ENCODE measurements around the gene FOXJ1. TPM values are rescaled to one million over a fixed set of nuclear protein-coding genes. Genes with fewer than 3 reads are reported as not detected.

FOXJ1 gene
- polyA plus RNA-seq, 4 donors = 18.7 to 31.7 (median 19.4) TPM

DNA sequence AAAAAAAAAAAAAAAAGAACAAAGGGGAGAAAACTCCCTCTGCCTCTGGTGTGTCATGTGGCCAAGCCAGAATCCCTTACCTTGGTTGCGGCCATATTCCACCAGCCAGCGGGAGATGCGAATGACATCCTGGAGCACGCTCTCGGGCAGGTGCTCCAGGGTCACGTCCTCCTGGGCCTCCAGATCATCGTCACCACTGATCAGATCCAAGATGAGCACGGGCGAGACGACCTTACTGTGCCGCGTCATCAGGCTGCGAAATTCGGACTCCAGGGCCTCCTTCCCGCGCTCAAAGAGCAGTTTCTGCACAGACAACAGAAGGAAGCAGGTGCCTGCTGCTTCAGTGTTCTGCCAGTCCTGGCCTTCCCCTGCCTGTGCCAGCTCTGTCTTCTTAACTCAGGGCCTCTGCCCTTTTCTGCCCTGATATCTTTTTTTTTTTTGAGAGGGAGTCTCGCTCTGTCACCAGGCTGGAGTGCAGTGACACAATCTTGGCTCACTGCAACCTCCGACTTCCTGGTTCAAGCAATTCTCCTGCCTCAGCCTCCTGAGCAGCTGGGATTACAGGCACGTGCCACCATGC, 43.2 kb downstream of the FOXJ1 start:
- DNase-seq (ENCODE audit: low read depth in 4 of 4, low spot score in 3 of 4) = no peak

DNA sequence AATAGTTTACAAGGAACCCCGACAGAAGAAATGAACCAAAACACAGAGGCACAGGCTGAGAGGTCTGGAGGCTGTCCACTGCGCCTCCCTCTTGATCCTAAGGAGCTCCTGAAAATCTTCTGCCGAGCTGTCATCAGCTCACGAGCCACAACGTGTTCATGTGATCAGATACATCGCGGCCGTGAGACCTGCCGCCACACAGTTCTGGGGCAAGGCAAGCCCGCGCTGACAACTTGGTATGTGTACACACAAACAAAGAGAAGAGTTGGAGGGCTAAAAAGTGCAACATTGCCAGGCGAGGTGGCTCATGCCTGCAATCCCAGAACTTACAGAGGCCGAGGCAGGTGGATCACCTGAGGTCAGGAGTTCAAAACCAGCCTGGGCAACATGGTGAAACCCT, 45.1 kb downstream of the FOXJ1 start:
- no peak for DNase-seq (ENCODE audit: low read depth in 4 of 4, low spot score in 3 of 4)

DNA sequence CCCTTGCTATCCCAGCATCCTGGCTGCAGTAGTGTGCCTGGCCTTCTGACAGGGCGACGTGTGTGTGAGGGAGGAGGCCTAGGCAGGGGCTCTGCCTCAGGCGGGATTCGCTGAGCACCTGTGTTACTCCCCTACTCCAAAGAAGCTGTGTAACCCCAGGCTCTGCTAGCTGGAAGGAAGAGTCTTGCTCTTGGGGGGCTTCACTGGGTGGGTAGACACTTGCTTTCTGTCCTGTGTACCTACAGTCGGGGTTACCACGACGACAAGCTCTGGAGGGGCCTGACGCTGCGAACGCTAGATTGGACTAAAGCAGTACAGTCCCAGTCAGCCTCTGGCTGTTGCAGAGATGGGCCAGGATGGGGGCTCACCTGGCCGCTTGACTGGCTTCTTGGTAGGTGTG, 47.0 kb downstream of the FOXJ1 start:
- DNase-seq (ENCODE audit: low read depth in 4 of 4, low spot score in 3 of 4) = no peak

DNA sequence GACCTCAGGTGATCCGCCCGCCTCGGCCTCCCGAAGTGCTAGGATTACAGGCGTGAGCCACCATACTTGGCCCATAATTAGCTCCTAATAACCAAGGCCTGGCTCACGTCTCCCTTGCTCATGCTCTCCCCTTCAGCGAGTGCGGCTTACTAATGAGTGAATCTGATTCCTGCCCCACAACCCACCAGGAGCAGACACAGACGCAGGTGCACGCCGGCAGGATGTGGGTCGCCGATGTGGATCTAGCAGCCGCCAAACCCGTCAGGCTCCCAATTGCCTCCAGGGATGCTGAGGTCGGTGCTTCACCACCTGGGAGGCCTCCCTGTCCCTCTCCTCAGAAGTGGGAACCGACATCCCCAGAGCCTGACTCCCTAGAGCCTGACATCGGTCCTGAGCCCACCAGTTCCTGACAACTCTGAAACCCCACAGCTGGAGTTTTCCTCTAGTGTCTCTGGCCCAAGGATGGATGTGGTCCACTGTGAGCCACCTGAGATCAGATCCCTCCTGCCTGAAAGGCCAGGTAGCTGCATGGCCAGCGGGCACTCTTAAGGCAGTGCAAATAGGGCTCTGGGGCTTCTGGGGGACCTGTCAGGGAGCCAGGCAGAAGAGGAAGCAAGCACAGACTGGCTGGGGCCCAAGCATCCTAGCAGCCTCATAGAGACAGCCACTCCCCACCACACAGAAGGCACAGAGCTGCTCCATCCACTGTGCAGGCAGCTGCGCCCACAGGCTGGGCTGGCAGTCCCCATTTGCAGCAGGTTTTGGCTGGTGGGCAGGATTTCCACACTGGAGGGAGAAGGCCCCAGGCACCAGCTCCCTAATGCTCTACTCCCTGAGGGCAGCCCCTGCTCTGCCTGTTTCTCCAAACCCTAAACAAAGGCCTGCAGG, 48.3 kb downstream of the FOXJ1 start:
- no peak for DNase-seq (ENCODE audit: low read depth in 4 of 4, low spot score in 3 of 4)

DNA sequence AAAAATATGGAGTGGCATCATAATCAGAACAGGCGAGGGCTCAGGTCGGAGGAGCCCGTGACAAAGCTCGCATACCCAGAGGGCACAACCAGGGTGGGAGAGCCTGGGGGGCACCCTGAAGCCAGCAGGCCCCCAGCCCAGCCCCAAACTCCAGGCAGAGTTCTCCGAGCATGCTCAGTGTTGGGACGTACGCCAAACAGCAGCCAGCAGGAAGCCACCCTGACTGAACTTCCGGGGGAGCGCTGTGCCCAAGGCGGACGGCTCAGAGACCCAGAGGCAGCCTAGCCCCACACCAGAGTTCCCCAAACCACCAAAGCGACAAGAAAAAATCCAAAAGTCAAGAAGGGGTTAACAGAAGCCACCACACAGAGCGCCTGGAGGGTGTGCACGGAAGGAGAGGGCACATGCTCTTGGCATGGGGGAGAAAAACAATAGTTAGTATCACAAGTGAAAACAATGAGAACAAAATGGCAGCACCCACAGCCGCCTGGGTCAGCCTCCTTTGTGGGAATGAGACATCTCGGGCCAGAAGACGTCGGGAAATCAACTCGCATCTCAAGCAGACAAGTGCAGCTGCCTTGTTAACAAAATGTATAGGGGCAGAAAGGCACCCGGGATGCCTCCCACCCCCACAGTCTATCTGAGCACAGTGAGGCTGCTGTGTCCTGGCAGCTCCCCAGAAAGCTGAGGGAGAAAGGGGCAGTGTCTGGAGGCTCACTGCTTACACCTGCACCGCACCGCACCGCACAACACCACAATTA, 49.3 kb downstream of the FOXJ1 start:
- DNase-seq (ENCODE audit: low read depth in 4 of 4, low spot score in 3 of 4) = no peak

DNA sequence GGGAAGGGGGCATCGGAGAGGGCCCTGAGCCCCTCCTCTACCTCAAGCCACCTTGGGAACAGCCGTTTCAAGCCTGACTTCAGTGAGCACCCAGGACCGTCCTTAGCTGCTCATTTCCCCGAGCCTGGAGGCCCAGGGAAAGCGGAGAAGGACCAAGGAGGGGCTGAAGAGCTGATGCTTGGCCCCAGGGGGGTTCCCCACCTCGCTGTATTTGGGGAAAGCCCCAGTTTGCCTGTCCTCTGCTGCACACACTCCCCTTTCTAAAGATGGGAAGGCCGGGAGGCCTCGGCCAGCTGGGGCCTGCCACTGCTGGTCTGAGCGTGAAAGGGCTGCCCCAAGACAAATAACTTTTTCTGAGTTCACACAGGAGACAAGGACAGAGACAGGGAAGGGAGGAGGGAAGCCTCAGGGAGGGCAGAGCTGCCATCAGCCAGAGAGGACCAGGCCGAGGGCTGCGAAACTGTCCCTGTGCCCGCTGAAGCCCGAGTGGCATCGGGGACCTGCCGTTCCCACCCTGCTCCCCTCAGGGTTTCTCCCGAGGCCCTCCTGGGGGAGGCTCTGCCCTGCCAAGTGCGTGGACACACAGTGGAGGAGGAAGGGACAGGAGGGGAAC, 50.4 kb downstream of the FOXJ1 start:
- no peak for DNase-seq (ENCODE audit: low read depth in 4 of 4, low spot score in 3 of 4)

DNA sequence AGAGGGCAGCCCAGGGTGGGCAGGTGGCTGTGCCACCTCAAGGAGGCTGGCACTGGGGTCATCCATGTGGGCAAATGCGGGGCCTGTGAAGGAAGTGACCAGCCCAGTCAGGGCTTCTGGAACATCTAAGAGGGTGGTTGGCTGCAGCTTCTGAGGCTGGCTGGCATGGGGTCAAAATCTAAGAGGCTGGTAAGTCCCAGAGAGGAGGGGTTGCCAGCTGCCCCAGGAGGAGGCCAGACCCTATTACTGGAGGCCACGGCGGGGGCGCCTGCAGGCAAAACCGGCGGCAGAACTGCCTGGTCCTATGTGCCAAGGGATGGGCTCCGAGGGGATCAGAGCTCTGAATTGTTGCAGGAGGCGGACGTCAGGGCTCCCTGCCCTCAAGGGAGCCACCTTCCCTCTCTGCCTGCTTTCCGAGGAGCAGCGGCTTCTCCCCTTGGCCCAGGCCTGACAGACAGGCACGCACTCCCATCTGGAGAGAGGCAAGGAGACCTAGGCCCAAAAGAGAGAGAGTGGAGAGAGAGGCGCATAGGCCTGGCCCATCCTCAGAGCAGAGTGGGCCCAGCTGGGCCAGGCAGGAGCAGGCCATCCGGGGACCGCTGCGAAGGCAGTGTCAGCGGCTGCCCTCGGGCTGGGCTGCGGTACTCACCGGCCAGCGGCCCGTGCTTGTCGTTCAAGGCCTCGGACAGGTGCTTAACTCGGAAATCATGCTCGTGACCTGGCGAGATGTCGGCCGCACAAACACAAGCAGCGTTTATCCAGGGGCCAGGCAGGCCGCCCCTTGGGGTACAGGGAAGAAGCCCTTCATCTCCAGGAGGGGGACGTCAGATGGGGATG, 51.1 kb downstream of the FOXJ1 start:
- DNase-seq (ENCODE audit: low read depth in 4 of 4, low spot score in 3 of 4) = no peak

DNA sequence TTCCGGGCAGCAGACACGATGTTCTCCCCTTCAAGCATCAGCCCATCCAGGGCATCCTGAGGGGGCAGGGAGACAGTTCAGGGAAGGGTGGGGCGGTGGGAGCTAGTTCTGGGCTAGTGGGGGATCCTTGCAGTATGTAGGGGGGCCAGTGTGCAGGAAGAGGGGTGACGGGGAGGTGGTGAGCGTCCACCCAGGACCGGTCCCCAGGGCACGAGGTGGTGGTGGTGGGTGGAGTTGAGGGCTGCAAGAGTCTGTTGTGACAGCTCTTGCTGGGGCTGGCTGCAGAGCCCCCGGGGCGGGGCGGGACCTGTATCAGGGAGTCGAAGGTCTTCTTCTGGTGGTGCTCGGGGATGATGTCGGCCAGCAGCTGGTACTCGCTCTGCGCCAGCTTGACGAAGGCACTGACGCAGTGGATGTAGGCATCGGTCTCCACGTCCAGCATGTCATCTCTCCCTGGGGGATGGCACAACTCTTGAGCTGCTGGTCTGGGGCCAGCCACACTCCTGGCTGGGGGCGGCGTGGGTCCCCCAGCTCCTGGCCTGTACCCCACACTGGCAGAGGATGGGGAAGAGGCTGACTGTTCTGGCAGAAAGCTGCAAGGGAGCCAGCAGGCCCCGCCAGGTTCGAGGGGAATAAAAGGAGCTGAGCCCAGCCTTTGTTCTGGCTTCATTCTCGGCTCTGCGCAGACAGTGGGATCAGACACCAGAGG, 52.0 kb downstream of the FOXJ1 start:
- DNase-seq (ENCODE audit: low read depth in 4 of 4, low spot score in 3 of 4) = no peak

DNA sequence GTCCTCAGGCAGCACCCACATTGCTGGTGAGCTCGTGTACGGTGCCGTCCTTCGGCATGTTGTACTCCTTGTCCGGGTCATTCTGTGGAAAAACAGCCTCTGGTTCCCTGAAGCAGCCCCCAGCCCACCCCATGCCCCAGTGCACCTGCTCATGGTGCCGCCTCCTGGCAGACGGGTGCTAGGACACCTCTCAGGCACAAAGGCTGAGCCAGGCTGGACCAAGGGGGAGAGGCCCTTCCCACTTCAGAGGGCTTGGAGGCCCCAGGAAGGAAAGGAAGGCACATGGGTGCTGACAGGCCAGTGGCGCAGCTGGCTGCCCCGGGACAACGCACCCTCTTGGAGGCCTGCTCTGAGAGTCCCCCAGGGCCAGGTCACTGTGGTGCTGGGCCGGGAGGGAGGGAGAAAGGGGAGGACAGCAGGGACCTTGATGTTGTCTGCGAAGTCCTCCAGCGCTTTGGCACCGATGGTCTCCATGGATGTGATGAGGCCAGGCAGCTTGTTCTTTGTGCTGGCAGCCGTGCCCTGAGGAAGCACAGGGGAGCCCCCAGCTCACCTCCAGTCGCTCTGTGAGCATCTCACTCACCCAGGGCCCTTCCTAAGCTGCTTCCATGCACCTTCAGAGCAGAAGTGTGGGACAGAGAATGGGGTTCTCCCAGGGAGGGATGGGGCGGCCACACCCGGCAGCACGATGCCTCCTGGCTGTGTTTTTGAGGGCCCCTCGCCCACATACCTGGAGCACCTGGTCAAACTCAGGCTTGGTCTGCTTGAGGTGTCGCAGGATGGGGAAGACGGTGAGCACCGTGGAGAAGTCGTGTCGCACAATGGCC, 52.8 kb downstream of the FOXJ1 start:
- no peak for DNase-seq (ENCODE audit: low read depth in 4 of 4, low spot score in 3 of 4)

DNA sequence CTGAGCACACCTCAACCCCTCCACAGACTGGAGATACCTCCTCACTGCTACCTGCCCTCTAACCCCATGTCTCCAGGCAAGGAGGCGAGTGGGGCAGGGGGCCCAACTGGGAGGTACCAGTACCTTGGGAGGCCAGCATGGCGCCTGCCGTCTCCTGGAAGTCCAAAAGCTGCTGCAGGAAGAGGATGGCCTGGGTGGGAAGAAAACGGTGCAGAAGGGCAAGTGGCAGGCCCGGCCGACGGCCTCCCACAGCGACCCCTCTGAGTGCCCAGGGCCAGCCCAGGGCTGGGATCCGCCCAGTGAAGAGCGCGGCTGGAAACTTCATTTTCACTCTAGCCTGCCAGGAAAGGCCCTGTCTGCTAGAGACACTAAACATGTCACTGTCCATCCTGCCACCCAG, 53.5 kb downstream of the FOXJ1 start:
- DNase-seq (ENCODE audit: low read depth in 4 of 4, low spot score in 3 of 4) = no peak

DNA sequence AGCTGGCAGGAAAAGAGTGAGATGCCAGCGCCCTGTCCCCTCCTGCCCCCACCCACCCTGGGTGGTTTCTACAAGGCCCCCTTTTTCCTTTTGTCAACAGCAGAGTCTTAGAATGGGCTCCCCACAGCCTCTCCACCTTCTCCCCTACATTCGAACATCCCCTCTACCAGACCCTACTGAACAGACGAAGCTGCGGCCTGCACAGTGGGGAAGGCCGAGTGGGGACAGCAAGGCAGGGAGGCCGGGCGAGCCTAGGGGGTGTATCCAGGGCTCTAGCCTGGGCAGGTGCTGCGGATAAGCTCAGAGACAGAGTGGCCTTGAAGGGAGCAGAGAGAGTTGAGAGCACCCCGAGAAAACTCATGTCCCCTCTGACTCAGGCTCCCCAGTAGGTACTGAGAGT, 54.7 kb downstream of the FOXJ1 start:
- no peak for DNase-seq (ENCODE audit: low read depth in 4 of 4, low spot score in 3 of 4)

Other genes with a start within 250 kb of the FOXJ1 start
- 10 to 100 TPM; 11.5 to 14.7 (median 12.8) TPM for gene TRIM65, start 244.3 kb downstream of the FOXJ1 start, polyA plus RNA-seq (ENCODE audit: insufficient read length in 4 of 4)
- gene MRPL38, start 236.4 kb downstream of the FOXJ1 start, polyA plus RNA-seq (ENCODE audit: insufficient read length in 4 of 4) = 100 to 1,000 TPM in 1 of 4 donors, 10 to 100 TPM in 3; 83.4 to 108 (median 88.1) TPM
- 10 to 100 TPM in 1 of 4 donors, 1 to 10 TPM in 3; 8.4 to 10.3 (median 8.9) TPM for gene FBF1, start 200.2 kb downstream of the FOXJ1 start, polyA plus RNA-seq (ENCODE audit: insufficient read length in 4 of 4)
- gene ACOX1, start 162.1 kb downstream of the FOXJ1 start, polyA plus RNA-seq (ENCODE audit: insufficient read length in 4 of 4) = 10 to 100 TPM; 30.8 to 34.4 (median 32.4) TPM
- gene TEN1, start 162.0 kb downstream of the FOXJ1 start, polyA plus RNA-seq (ENCODE audit: insufficient read length in 4 of 4) = 10 to 100 TPM; 23.7 to 26.3 (median 25.0) TPM
- 10 to 100 TPM; 14.1 to 19.4 (median 16.6) TPM for gene CDK3, start 140.4 kb downstream of the FOXJ1 start, polyA plus RNA-seq (ENCODE audit: insufficient read length in 4 of 4)
- gene EVPL, start 113.9 kb downstream of the FOXJ1 start, polyA plus RNA-seq (ENCODE audit: insufficient read length in 4 of 4) = 10 to 100 TPM; 15.6 to 25.4 (median 18.5) TPM
- gene SRP68, start 68.7 kb downstream of the FOXJ1 start, polyA plus RNA-seq (ENCODE audit: insufficient read length in 4 of 4) = 100 to 1,000 TPM; 102 to 115 (median 110) TPM
- 1 to 10 TPM in 1 of 4 donors, under 1 TPM in 2, not detected in 1; 0.14 to 1.2 (median 0.38) TPM for gene GALR2, start 66.5 kb downstream of the FOXJ1 start, polyA plus RNA-seq (ENCODE audit: insufficient read length in 4 of 4)
- gene ZACN, start 62.1 kb downstream of the FOXJ1 start, polyA plus RNA-seq (ENCODE audit: insufficient read length in 4 of 4) = 10 to 100 TPM in 1 of 4 donors, 1 to 10 TPM in 2, under 1 TPM in 1; 0.48 to 17.4 (median 6.4) TPM
- 100 to 1,000 TPM; 150 to 172 (median 157) TPM for gene EXOC7, start 37.5 kb downstream of the FOXJ1 start, polyA plus RNA-seq (ENCODE audit: insufficient read length in 4 of 4)
- 10 to 100 TPM; 25.0 to 27.1 (median 26.6) TPM for gene RNF157, start 99.2 kb upstream of the FOXJ1 start, polyA plus RNA-seq (ENCODE audit: insufficient read length in 4 of 4)
- 10 to 100 TPM; 34.9 to 45.4 (median 41.1) TPM for gene UBALD2, start 124.1 kb upstream of the FOXJ1 start, polyA plus RNA-seq (ENCODE audit: insufficient read length in 4 of 4)
- 1 to 10 TPM; 5.1 to 6.5 (median 5.7) TPM for gene QRICH2, start 167.0 kb upstream of the FOXJ1 start, polyA plus RNA-seq (ENCODE audit: insufficient read length in 4 of 4)
- gene PRPSAP1, start 212.7 kb upstream of the FOXJ1 start, polyA plus RNA-seq (ENCODE audit: insufficient read length in 4 of 4) = 10 to 100 TPM; 71.4 to 87.1 (median 82.8) TPM
- gene SPHK1, start 243.4 kb upstream of the FOXJ1 start, polyA plus RNA-seq (ENCODE audit: insufficient read length in 4 of 4) = 1 to 10 TPM; 1.8 to 4.6 (median 2.7) TPM

Measured in right renal pelvis (tissue), 4 donors.